Stimulated activated CD8-positive, alpha-beta memory T cell treated with anti-CD3 and anti-CD28 coated beads, Interleukin-4, amount 100 ng/mL, for 1 hour (primary cell): ENCODE results near the gene RRBP1.

Source experiments
- DNase-seq, 2 donors: peaks; one replicate each; pipeline ENCODE4 v3.0.0-alpha.2; 2020; ENCODE audit warnings: low read depth in 2 of 2, low spot score in 1 of 2

RRBP1 gene

GRCh38 chr20:17611290-17611539 is 70.8 kb downstream of the RRBP1 start:
- DNase-seq = no peak

- peak in 1 of 2 donors; percentile 21 for DNase-seq
Measured at GRCh38 chr20:17610566-17611289, 71.3 kb downstream of the RRBP1 start.

GRCh38 chr20:17609811-17610377 is 72.1 kb downstream of the RRBP1 start:
- no peak for DNase-seq

- DNase-seq = no peak
Measured at GRCh38 chr20:17608701-17609497, 73.1 kb downstream of the RRBP1 start.

GRCh38 chr20:17606001-17606400 is 76.0 kb downstream of the RRBP1 start:
- DNase-seq = no peak

- no peak for DNase-seq
Measured at GRCh38 chr20:17605131-17605660, 76.8 kb downstream of the RRBP1 start.

- no peak for DNase-seq
Measured at GRCh38 chr20:17602493-17602892, 79.5 kb downstream of the RRBP1 start.

GRCh38 chr20:17601957-17602356 is 80.1 kb downstream of the RRBP1 start:
- DNase-seq = no peak

- DNase-seq = no peak
Measured at GRCh38 chr20:17598013-17598550, 84.0 kb downstream of the RRBP1 start.

- no peak for DNase-seq
Measured at GRCh38 chr20:17595856-17596255, 86.2 kb downstream of the RRBP1 start.

GRCh38 chr20:17594443-17594842 is 87.6 kb downstream of the RRBP1 start:
- no peak for DNase-seq

GRCh38 chr20:17593902-17594301 is 88.1 kb downstream of the RRBP1 start:
- DNase-seq = no peak

- no peak for DNase-seq
Measured at GRCh38 chr20:17590245-17590644, 91.8 kb downstream of the RRBP1 start.

- no peak for DNase-seq
Measured at GRCh38 chr20:17589161-17589834, 92.7 kb downstream of the RRBP1 start.

- no peak for DNase-seq
Measured at GRCh38 chr20:17587824-17588223, 94.2 kb downstream of the RRBP1 start.

GRCh38 chr20:17587148-17587547 is 94.9 kb downstream of the RRBP1 start:
- DNase-seq = no peak

- DNase-seq = no peak
Measured at GRCh38 chr20:17586250-17586649, 95.8 kb downstream of the RRBP1 start.

- no peak for DNase-seq
Measured at GRCh38 chr20:17584689-17585088, 97.4 kb downstream of the RRBP1 start.

- DNase-seq = no peak
Measured at GRCh38 chr20:17583126-17583525, 98.9 kb downstream of the RRBP1 start.

- DNase-seq = no peak
Measured at GRCh38 chr20:17580895-17581294, 101.1 kb downstream of the RRBP1 start.

- DNase-seq = no peak
Measured at GRCh38 chr20:17579369-17580039, 102.5 kb downstream of the RRBP1 start.
